Endothelial cell of umbilical vein (primary cell): ENCODE results near the gene SYT17. TPM values are rescaled to one million over a fixed set of nuclear protein-coding genes. Genes with fewer than 3 reads are reported as not detected.

ENCODE experiments used
- BruUV-seq: library from RNA; stranded (reverse); fragments of 400-500 nt; replicated peaks from 2 replicates; lab custom pipeline; 2021; lab: Mats Ljungman, UMichigan
- CTCF ChIA-PET: fragments of 300-600, 350-600 bp; sonication (Branson Sonifier 250); formaldehyde crosslinking; loops from one replicate; lab custom pipeline; 2021; ENCODE audit warnings: antibody characterized with exemption, inconsistent platforms; lab: Charles Lee
- POLR2A ChIA-PET: fragments of 300-600, 350-600 bp; sonication (Branson Sonifier 250); formaldehyde crosslinking; loops from one replicate; lab custom pipeline; 2021; ENCODE audit warnings: antibody characterized with exemption, inconsistent platforms; lab: Charles Lee
- DNase-seq: peaks from one replicate; pipeline ENCODE4 v3.0.0-alpha.2; 2011; ENCODE audit warnings: low read depth, low spot score
- FAIRE-seq: peaks from 2 replicates; lab custom pipeline; 2011; peaks lifted over from hg19 to GRCh38; lab: Jason Lieb, UNC
- H2AFZ ChIP-seq: 2 replicates; pipeline ENCODE4 v1.6.0; 2012; ENCODE audit warnings: low read depth, low read length, control low read depth, inconsistent platforms
- H3K27ac ChIP-seq: 2 replicates; pipeline ENCODE4 v1.5.1; 2011; ENCODE audit warnings: low read depth, mild to moderate bottlenecking, control low read depth, low read length, moderate library complexity; ENCODE audit not compliant: insufficient read depth
- H3K27me3 ChIP-seq, 2 experiments: 2 replicates each; pipeline versions ENCODE4 v1.6.0 to v1.6.1; 2011; ENCODE audit warnings: low read length in 2 of 2, mixed read lengths in 1 of 2; ENCODE audit not compliant: control insufficient read depth in 2 of 2, insufficient read depth in 2 of 2
- H3K36me3 ChIP-seq, 2 experiments: 2 replicates in 1 of 2; 3 replicates in 1 of 2; pipeline ENCODE4 v1.5.1; 2011; ENCODE audit warnings: low read length in 2 of 2, mild to moderate bottlenecking in 1 of 2, moderate library complexity in 1 of 2; ENCODE audit not compliant: control insufficient read depth in 2 of 2, insufficient read depth in 2 of 2; ENCODE audit errors: extremely low read depth in 1 of 2
- H3K4me1 ChIP-seq: 3 replicates; pipeline ENCODE4 v1.5.1; 2011; ENCODE audit warnings: mild to moderate bottlenecking, low read length; ENCODE audit not compliant: control insufficient read depth, insufficient read depth; ENCODE audit errors: extremely low read depth
- H3K4me2 ChIP-seq: 2 replicates; pipeline ENCODE4 v1.6.1; 2011; ENCODE audit warnings: low read length, control low read depth, mixed read lengths; ENCODE audit not compliant: insufficient read depth
- H3K4me3 ChIP-seq, 3 experiments: fragments of 200-600 bp in 1 of 3; sonication (generic), shearing (Covaris generic) in 1 of 3; replicated peaks in 1 of 3; 2 replicates each; pipeline ENCODE4 v1.5.1; 2011 to 2016; ENCODE audit warnings: control low read depth in 3 of 3, low read length in 3 of 3, mild to moderate bottlenecking in 2 of 3, inconsistent platforms in 1 of 3, low read depth in 1 of 3, moderate library complexity in 1 of 3; ENCODE audit not compliant: insufficient read depth in 1 of 3
- H3K79me2 ChIP-seq: 2 replicates; pipeline ENCODE4 v1.6.0; 2012; ENCODE audit warnings: low read length, inconsistent platforms; ENCODE audit not compliant: control insufficient read depth, insufficient read depth
- H3K9ac ChIP-seq: replicated peaks from 2 replicates; pipeline ENCODE3; 2011; ENCODE audit warnings: low read length, control low read depth; ENCODE audit not compliant: insufficient read depth; ENCODE audit errors: extremely low read depth
- H3K9me1 ChIP-seq: replicated peaks from 3 replicates; pipeline ENCODE4 v1.6.0; 2011; ENCODE audit warnings: mild to moderate bottlenecking, low read length; ENCODE audit not compliant: control insufficient read depth, insufficient read depth; ENCODE audit errors: extremely low read depth
- H3K9me3 ChIP-seq: replicated peaks from 2 replicates; pipeline ENCODE4 v1.5.1; 2012; ENCODE audit warnings: low read length, inconsistent platforms; ENCODE audit not compliant: control insufficient read depth, insufficient read depth
- H4K20me1 ChIP-seq: replicated peaks from 2 replicates; pipeline ENCODE3; 2011; ENCODE audit warnings: mild to moderate bottlenecking, low read length; ENCODE audit not compliant: control insufficient read depth, insufficient read depth; ENCODE audit errors: extremely low read depth
- EZH2 ChIP-seq: IDR thresholded peaks from 2 replicates; pipeline ENCODE4 v1.6.1; 2012; ENCODE audit warnings: borderline replicate concordance, low read depth, mild to moderate bottlenecking, moderate library complexity, low read length, inconsistent platforms; ENCODE audit not compliant: severe bottlenecking
- GATA2 ChIP-seq: IDR thresholded peaks from 2 replicates; pipeline ENCODE4 v1.7.0; 2011; ENCODE audit warnings: low read depth, mild to moderate bottlenecking, moderate library complexity, mixed read lengths, low read length; ENCODE audit not compliant: insufficient read length, insufficient read depth
- JUN ChIP-seq: IDR thresholded peaks from 2 replicates; pipeline ENCODE4 v1.6.1; 2011; ENCODE audit warnings: borderline replicate concordance, low read depth; ENCODE audit not compliant: insufficient read length, insufficient read depth
- MYC ChIP-seq: IDR thresholded peaks from one replicate; pipeline ENCODE4 v1.6.1; 2011; ENCODE audit warnings: mild to moderate bottlenecking, low read depth, low read length
- POLR2A ChIP-seq: IDR thresholded peaks from 2 replicates; pipeline ENCODE4 v1.6.1; 2012; ENCODE audit warnings: low read depth, mild to moderate bottlenecking, control low read depth, low read length
- POLR2AphosphoS5 ChIP-seq: IDR thresholded peaks from 2 replicates; pipeline ENCODE4 v1.6.1; 2012; ENCODE audit warnings: low read depth, mild to moderate bottlenecking, control low read depth, low read length, moderate library complexity; ENCODE audit not compliant: insufficient read depth
- dilution Hi-C: fragments of 300-500 bp; cut with MboI; formaldehyde crosslinking; loops from one replicate; pipeline ENCODE4 v1.15.0; 2019; ENCODE audit warnings: low sequenced_read_pairs; ENCODE audit not compliant: extremely low pct_ligation_motif_present
- intact Hi-C: fragments of 100-400 bp; cut with micrococcal nuclease; formaldehyde crosslinking; loops from one replicate; pipeline ENCODE4 v1.10.0; 2022
- polyA plus RNA-seq, 4 experiments: library from polyadenylated mRNA; depleted of rRNA in 3 of 4; stranded (reverse) in 3 of 4; unstranded in 1 of 4; fragments of >200 nt; gene quantifications; 2 replicates each; pipeline versions ENCODE4 v1.2.1 to v1.2.3, GENCODE V29; 2011 to 2012; ENCODE audit warnings: missing spikeins in 1 of 4
- total RNA-seq: library from RNA; stranded (reverse); gene quantifications from 2 replicates; pipeline ENCODE4 v1.2.3, GENCODE V29; 2021
- TF ChIP-seq, protein P1 (sequence below), 2 donors: IDR thresholded peaks; 1 replicate in 1 of 2; 2 replicates in 1 of 2; pipeline ENCODE4 v1.5.1; 2011; ENCODE audit warnings: low read length in 2 of 2, mild to moderate bottlenecking in 2 of 2, moderate library complexity in 2 of 2, control low read depth in 1 of 2, inconsistent platforms in 1 of 2, low read depth in 1 of 2; ENCODE audit not compliant: insufficient read depth in 1 of 2; ENCODE audit errors: extremely low read depth in 1 of 2
- TF ChIP-seq, protein P2 (sequence below): IDR thresholded peaks from 2 replicates; pipeline ENCODE4 v1.6.1; 2011; ENCODE audit not compliant: insufficient read depth, insufficient read length

Gene SYT17
- total and polyA plus RNA-seq, 2 donors (not counting 3 experiments of a cell fraction or from before 2014, with no cell fraction given), result 1.9 to 4.2 TPM

DNA sequence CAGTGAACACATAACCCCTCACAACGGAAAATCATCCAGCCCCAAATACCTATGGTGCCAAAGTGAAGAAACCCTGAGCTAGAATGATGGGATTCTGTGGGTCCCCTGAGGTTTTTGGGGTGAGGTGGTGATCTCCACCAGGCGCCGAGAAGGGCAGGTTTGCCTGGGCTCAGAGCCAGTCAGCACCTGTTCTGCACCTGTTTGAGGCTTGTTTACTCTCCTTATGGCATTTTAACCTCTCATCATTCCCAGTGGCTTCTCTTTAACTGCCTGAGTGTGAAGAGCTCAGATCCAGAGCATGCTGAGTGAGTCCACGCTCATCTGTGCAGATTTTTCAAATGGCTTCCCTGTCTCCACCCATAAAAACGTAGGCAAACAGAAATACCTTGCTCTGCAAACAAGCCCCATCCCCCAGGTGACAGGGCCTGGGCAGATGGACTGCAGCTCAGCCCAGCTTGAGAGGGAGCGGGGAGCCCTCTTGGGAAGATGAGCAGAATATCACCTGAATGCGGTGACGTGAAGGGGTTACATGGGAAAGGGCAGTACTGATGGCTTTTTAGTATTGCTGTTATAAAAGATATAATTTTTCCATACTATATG is 77.4 kb downstream of the SYT17 start:
- H4K20me1 ChIP-seq, result no peaks in the 10 kb centered on the region
- ChIA-PET POLR2A (no interaction called here), CTCF (no interaction called here)
- no peak overlapping the region for H3K4me3 ChIP-seq
- no peak overlapping the region for H3K9ac ChIP-seq
- no peak overlapping the region for H2AFZ ChIP-seq
- FAIRE-seq (no peak), DNase-seq (no peak)
- H3K9me1 ChIP-seq, result no peaks in the 10 kb centered on the region
- intact Hi-C loops (no loop called here), dilution Hi-C loops (no loop called here)
- no peaks in the 10 kb centered on the region for H3K79me2 ChIP-seq
- no peaks in the 10 kb centered on the region for H3K27me3 ChIP-seq
- TF ChIP-seq, protein P1, sequence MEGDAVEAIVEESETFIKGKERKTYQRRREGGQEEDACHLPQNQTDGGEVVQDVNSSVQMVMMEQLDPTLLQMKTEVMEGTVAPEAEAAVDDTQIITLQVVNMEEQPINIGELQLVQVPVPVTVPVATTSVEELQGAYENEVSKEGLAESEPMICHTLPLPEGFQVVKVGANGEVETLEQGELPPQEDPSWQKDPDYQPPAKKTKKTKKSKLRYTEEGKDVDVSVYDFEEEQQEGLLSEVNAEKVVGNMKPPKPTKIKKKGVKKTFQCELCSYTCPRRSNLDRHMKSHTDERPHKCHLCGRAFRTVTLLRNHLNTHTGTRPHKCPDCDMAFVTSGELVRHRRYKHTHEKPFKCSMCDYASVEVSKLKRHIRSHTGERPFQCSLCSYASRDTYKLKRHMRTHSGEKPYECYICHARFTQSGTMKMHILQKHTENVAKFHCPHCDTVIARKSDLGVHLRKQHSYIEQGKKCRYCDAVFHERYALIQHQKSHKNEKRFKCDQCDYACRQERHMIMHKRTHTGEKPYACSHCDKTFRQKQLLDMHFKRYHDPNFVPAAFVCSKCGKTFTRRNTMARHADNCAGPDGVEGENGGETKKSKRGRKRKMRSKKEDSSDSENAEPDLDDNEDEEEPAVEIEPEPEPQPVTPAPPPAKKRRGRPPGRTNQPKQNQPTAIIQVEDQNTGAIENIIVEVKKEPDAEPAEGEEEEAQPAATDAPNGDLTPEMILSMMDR (IDR thresholded peaks at IDR 0.05; ENCODE audit: extremely low read depth in 1 of 2, insufficient read depth in 1 of 2, low read depth in 1 of 2, low read length in 2 of 2), result no peak
- TF ChIP-seq, protein P2, sequence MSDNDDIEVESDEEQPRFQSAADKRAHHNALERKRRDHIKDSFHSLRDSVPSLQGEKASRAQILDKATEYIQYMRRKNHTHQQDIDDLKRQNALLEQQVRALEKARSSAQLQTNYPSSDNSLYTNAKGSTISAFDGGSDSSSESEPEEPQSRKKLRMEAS, result no peak
- no peak for TF ChIP-seq JUN
- H3K4me2 ChIP-seq, result no peak overlapping the region
- no peaks in the 10 kb centered on the region for H3K4me1 ChIP-seq
- no peak overlapping the region for H3K27ac ChIP-seq
- BruUV-seq, result no TSS peak
- no peaks in the 10 kb centered on the region for H3K9me3 ChIP-seq
- H3K36me3 ChIP-seq, result no peaks in the 10 kb centered on the region

DNA sequence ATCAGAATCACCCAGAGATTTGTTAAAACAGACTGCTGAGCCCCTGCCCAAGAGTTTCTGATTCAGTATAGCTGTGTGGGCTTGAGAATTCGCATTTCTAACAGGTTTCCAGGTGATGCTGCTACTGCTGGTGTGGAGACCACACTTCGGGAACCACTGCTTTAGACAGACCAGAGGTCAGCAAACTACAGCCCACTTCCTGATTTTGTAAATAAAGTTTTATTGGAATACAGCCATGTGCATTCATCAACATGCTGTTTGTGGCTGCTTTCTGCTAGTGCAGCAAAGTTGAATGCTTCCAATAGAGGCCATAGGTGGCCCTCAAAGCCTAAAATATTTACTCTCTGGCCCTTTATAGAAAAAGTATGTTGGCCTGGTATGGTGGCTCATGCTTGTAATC is 84.9 kb downstream of the SYT17 start:
- Histone ChIP-seq H3K79me2 (no peaks in the 10 kb centered on the region), H3K9me3 (no peaks in the 10 kb centered on the region), H3K27ac (no peak overlapping the region), H3K27me3 (no peaks in the 10 kb centered on the region), H2AFZ (no peak overlapping the region), H3K4me1 (no peaks in the 10 kb centered on the region), H3K4me2 (no peak overlapping the region), H3K9ac (no peak overlapping the region), H3K4me3 (no peak overlapping the region), H3K9me1 (no peaks in the 10 kb centered on the region), H3K36me3 (no peaks in the 10 kb centered on the region), H4K20me1 (no peaks in the 10 kb centered on the region)
- POLR2A ChIA-PET, result no interaction called here
- BruUV-seq, result no TSS peak
- dilution Hi-C loops, result no loop called here
- intact Hi-C loops, result no loop called here
- FAIRE-seq (no peak), DNase-seq (no peak)
- no peak for TF ChIP-seq JUN
- TF ChIP-seq EZH2, result no peak
- TF ChIP-seq GATA2, result no peak
- TF ChIP-seq, protein P2, result no peak
- TF ChIP-seq MYC, result no peak
- no peak for TF ChIP-seq POLR2A
- no peak for TF ChIP-seq POLR2AphosphoS5
- CTCF ChIA-PET, result no interaction called here
